NCI-H460 (cell line): ENCODE results near the gene TPI1. TPM values are rescaled to one million over a fixed set of nuclear protein-coding genes. Genes with fewer than 3 reads are reported as not detected.

ENCODE experiments used
- DNase-seq: peaks from one replicate; pipeline ENCODE4 v3.0.0-alpha.2; 2016; ENCODE audit warnings: low read depth; ENCODE audit errors: extremely low read depth
- total RNA-seq: library from RNA; depleted of rRNA; stranded (reverse); fragments of >200 nt; shearing (Covaris generic); gene quantifications from 2 replicates; pipeline ENCODE4 v1.2.3, GENCODE V29; 2014

TPI1 gene
- total RNA-seq, 1 experiment from 2014 or later, result 885 TPM

DNA sequence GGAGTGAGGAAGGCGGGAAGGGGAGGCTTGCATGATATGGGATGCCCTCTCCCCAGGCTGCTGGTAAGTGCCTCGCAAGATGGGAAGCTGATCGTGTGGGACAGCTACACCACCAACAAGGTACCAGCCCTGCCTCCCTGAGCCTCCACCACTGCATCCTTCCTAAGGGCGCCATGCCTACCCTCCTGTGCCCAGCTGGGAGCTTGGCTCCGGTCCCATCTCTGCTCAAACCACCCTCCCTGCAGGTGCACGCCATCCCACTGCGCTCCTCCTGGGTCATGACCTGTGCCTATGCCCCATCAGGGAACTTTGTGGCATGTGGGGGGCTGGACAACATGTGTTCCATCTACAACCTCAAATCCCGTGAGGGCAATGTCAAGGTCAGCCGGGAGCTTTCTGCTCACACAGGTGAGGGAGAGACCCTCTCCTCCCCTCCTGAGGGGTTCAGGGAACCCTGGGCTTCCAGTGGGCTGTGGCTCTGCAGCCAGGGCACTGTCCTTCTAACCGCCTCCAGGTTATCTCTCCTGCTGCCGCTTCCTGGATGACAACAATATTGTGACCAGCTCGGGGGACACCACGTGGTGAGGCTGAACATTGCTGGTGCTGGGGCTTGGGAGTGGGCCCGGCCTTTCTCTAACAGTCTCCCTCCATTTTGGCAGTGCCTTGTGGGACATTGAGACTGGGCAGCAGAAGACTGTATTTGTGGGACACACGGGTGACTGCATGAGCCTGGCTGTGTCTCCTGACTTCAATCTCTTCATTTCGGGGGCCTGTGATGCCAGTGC lies 24.0 kb upstream of the TPI1 start:
- no peak for DNase-seq

DNA sequence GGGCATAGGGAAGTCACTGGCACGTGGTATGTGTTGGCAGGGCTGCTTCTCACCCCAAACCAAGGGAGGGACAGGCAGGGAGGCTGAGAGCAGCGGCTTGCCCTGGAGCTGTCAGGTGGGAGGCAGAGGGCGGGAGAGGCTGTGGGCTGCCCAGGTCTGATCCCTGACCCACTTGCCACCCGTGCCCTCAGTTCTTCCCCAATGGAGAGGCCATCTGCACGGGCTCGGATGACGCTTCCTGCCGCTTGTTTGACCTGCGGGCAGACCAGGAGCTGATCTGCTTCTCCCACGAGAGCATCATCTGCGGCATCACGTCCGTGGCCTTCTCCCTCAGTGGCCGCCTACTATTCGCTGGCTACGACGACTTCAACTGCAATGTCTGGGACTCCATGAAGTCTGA lies 21.9 kb upstream of the TPI1 start:
- no peak for DNase-seq

DNA sequence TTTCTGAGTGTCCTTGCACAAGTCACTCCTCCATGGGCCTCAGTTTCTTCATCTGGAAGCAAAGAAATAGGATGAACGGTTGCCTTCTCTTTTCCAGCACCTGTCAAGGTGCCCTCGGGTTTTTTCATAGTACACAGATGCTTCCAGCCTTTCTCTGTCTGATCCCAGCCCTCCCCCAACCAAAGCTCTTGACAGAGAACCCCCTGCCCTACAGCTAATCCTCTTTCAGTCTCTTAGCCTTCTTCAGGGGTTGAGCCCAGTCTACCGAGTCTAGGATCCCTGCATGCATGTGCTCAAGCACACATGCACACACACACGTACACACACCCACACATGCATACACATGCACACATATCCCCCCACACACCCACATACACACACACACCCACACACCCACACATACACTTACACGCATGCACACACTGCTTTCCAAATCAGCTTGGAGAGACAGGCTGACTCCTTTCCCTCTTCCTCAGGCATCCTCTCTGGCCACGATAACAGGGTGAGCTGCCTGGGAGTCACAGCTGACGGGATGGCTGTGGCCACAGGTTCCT lies 20.9 kb upstream of the TPI1 start:
- DNase-seq, result no peak

DNA sequence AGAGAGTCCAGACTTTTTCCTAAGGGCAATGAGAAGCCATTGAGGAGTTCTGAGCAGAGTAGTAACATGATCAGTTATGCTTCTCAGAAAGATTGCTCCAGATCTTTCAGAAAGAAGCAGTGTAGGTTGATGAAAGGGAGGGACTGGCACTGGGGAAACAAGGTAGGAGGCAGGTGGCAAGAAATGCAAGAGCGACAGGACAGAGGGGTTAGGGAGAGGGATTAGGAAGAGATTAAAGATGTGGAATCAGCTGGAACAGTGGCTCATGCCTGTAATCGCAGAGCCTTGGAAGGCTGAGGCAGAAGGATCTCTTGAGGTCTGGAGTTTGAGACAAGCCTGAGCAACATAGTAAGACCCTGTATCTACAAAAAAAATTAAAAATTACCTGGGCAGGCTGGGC lies 19.7 kb upstream of the TPI1 start:
- DNase-seq, result no peak

DNA sequence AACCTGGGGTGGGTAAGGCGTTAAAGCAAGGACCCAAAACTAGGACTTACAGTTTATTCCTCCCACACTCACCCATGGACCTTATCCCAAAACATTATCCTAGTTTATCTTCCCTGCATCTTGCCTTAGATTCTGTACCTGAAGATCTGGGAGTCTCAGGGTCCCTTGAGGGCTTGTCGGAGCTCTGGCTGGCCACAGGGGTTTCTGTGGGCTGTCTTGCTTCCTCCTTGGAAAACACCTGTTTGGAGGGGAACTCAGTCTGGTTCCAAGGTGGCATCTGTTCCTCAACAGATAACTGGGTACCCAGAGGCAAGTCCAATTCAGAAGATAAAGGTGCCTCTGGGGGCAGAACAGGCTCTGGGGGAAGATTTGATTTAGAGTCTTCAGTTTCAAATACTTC lies 17.9 kb upstream of the TPI1 start:
- no peak for DNase-seq

DNA sequence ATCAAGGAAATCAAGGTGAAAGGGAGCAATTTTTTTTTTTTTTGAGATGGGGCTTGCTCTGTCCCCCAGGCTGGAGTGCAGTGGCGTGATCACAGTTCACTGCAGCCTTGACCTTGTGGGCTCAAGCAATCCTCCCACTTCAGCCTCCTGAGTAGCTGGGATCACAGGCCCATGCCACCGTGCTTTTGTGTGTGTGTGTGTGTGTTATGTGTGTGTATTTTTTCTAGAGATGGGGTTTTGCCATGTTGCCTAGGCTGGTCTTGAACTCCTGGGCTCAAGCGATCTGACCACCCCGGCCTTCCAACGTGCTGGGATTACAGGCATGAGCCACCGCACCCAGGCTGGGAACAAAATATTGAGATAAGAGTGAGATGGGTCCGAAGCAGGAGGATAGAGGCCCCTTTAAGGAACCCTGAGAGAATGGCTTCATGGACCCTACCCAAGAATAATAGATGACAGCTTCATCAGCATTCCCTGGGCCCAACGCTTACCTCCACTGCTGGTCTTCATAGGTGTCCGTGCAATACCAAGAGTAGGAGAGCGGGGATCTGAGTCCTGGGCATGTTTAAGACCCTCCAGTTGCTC lies 17.3 kb upstream of the TPI1 start:
- DNase-seq, result no peak

DNA sequence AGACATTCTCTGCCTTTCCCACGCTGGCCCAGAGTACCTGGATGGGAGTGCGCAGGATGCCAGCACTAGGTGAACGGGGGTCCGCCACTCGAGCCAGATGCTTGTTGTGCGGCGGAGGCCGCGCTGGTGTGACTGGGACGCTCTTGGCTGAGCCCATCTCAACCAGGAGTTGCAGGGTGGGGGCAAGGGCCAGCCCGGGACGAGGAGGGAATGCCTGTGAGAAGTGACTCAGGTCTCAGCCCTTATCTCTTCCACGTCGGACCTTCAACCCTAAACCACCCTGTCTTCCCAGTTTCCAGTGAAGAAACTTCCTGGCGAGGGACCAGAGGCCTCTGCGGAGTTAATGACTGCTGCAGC lies 16.6 kb upstream of the TPI1 start:
- no peak for DNase-seq

DNA sequence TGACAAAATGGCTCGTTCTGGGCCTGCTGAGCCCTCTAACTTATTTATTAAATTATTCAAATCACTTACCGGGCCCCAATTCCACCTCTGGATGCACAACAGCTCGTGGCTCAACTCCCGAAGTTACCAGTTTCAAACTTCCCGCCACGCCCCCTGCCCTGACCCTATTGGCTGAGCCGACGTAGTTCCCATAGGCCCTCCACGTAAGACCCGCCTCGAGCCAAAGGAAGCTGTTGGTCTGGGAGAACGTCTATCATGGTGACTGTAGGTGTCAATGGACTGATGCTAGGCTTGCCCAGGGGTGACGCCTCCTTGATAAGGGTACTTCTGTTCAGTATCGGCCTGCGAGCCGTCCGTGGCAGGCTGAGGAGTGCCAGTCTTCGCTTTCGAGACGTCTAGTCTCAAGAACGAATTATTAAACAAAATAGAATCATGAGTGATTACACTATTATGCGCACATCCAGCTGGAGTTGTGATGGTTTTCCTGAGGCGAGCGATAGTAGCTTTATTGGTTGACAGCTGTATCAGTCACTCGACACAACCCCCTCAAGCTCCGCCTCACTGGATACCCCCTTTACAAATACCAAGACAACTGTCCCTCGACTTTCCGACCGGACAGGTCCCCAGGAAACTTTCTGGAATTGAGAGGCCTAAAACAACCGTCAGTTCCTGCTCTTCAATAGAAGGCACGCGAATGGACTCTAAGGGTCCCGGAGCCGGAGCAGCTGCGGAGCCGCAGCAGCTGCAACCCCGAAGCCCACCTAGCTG lies 16.0 kb upstream of the TPI1 start, which contains the start of gene CDCA3:
Gene CDCA3, minus strand, starts transcription at position 134 of the 768 bp plus-strand sequence. CDS start 334 bp downstream, outside the sequence.
- peak; percentile 98 for DNase-seq

DNA sequence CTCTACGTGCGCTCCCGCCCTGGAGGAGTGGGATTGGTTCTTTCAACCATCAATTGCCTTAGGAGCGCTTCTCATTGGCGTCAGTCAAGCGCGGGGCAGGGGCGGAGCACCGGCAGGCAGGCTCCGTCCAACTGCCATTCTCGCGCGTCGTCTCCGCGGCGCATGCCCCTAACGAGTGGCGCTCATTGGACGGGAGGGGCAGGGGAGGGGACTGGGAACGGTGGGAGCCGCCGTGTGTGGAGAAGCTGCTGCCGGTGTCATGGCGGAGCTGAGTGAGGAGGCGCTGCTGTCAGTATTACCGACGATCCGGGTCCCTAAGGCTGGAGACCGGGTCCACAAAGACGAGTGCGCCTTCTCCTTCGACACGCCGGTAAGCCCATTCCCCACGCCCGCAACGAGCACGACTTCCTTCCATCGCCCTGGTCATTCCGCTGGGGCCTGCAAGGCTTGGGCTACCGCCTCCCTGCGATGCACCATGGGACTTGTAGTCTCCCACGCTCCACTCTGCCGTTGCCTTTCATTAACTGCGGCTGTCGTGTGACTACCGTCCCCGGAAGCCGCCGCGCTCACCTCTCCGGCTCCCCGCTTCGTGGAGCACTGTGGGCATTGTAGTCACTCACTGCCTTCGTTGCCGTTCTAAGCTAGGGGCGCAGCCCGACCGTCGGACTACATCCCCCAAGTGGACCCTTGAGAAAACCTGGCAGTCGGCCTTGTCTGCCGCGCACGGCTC lies 15.2 kb upstream of the TPI1 start, which contains the start of gene USP5:
Gene USP5, plus strand, starts transcription at position 230 of the 730 bp plus-strand sequence. Its CDS starts 30 bp downstream, at position 260.
- DNase-seq, result peak; percentile 98

DNA sequence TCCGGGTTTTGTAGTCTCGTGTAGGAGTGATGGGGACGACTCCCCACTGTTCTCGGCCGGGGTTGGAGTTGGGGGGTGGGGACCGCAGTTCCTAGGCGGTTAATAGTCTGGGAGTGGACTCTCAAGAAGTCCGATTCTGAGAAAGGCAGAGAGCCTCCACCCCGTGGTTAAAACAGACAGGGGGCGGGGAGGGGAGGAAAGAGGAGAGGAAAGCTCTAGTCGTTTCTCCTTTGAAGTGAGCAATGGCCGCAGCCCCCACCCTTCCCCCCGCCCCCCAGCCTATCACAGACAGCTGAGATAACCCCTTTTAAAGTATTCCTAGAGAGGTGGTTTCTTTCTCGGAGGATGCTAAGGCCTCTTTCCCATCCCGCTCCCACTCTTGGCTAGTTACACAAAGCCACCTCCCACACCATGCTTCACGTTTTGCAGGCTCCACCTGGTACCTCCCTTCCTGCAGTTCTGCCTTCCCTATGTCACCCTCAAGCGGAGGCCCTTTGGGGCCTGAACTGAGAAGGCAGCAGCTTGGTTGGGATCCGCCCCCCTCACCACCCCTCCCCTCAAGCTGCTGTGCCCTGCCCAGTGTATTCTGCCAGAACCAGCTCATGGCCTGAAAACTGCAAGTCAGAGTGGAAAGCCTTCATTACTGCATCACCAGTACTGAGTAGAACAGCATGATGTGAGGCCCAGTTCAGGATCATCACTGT lies 14.5 kb upstream of the TPI1 start:
- DNase-seq, result no peak

DNA sequence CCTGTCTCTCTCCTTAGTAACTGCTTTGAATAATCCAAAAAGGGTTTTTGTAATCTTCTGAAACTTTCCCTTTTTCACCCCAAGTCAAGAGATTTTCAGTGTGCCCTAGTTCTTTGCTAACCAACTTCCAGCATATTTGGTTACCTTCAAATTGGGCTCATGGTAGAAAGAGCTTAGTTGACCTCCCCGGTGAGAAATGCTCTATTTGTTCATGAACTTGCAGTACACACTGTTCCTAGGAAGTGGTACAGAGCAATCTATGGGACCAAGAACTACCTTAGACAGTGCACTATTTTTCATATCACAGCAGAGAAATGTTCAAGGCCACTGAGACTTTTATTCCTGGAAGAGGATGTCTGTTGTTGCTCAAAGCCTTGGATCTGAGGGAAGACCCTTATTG lies 13.7 kb upstream of the TPI1 start:
- DNase-seq, result no peak

DNA sequence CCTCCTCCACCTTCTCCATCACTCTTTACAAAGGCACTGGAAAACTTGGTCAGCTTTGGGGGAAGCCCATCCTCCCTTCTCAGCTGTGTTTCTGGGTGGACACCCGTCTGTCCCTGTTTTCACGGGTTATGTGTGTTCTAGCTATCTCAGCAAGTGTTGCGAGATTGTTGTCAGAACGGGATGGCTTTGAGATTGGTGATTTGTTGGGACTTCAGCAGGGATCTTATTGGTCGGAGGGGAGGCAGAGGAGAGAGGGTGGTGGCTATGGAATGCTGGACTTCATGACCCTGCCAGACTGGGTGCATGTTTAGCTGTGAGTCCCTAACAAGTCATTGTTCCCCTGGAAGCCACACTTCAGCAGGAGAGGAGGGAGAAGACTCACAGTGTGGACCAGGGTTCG lies 13.3 kb upstream of the TPI1 start:
- DNase-seq, result no peak

DNA sequence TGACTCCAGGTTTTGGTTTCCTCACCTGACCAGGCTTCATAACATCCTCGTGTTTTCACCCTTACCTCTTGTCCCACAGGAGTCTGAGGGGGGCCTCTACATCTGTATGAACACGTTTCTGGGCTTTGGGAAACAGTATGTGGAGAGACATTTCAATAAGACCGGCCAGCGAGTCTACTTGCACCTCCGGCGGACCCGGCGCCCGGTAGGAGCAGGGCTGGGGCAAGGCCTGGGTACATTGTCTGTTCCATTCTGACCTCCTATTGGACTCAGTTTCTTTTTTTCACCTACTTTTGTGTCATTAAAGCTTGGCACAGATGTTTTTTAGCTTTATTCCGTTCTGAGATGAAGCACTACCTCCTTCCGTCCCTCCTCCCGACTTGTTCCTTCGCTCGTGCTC lies 12.0 kb upstream of the TPI1 start:
- no peak for DNase-seq

DNA sequence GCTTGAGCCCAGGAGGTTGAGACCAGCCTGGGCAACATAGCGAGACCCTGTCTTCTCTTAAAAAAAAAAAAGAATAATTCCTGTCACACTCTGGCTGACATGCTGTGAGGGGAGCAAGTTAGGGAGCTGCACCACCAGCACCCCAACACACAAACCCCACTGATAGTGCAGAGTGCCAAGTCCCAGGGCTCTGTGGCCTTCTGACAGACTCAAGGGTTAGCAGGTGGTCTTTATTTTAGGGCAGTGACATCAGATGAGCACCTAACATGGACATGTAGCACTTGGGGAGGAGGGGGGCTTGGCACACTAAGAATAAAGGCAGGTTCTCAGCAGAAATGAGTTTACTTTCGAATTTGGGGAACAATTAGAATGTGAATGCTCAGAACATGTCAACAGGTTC lies 8.5 kb upstream of the TPI1 start:
- no peak for DNase-seq

DNA sequence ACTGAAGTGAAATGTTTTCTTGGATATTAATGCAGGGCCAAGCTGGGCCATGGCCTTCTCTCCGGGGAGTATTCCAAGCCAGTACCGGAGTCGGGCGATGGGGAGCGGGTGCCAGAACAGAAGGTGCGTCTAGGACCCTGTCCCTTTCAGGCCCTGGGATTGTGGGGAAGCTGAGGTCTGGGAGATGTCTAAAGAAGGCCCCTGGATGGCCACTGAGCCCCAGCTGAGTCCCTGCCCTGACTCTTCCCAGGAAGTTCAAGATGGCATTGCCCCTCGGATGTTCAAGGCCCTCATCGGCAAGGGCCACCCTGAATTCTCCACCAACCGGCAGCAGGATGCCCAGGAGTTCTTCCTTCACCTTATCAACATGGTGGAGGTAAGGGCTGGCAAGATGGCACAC lies 7.2 kb upstream of the TPI1 start:
- no peak for DNase-seq

DNA sequence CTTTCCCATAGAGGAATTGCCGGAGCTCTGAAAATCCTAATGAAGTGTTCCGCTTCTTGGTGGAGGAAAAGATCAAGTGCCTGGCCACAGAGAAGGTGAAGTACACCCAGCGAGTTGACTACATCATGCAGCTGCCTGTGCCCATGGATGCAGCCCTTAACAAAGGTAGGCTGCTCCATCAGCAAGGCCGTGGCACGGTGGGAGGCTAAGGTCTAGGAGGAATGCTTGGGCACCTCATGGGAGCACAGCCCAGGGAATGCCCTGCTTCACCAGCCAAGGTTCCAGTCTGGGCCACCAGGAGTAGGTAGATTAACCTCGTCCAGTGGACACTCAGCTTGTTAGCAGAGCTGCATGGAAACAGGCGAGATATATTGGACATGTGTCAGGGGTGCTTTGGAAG lies 6.4 kb upstream of the TPI1 start:
- DNase-seq, result no peak

DNA sequence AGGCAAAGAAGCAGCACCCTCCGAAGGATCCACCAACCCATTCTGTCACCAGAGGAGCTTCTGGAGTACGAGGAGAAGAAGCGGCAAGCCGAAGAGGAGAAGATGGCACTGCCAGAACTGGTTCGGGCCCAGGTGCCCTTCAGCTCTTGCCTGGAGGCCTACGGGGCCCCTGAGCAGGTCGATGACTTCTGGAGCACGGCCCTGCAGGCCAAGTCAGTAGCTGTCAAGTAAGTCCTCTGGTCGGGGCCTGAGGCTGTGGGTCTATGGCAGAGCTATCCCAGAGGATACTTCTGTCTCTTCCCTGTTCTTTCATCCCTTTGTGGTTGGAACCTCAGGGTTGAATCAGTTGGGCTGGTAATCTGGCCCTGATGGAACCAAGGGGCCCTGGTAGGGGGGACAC lies 5.9 kb upstream of the TPI1 start:
- no peak for DNase-seq

DNA sequence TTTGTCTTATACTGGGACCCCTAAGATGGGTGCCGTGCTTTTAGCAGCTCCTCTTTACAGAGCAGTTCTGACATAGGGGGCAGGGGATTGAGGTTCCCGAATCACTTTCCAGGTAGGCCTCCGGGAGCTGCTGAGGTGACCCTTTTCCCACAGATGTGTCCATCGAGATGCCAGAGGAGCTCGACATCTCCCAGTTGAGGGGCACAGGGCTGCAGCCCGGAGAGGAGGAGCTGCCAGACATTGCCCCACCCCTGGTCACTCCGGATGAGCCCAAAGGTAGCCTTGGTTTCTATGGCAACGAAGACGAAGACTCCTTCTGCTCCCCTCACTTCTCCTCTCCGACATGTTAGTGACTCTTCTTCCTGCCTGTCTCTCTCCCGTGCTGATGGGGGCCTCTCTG lies 4.3 kb upstream of the TPI1 start:
- DNase-seq, result no peak

DNA sequence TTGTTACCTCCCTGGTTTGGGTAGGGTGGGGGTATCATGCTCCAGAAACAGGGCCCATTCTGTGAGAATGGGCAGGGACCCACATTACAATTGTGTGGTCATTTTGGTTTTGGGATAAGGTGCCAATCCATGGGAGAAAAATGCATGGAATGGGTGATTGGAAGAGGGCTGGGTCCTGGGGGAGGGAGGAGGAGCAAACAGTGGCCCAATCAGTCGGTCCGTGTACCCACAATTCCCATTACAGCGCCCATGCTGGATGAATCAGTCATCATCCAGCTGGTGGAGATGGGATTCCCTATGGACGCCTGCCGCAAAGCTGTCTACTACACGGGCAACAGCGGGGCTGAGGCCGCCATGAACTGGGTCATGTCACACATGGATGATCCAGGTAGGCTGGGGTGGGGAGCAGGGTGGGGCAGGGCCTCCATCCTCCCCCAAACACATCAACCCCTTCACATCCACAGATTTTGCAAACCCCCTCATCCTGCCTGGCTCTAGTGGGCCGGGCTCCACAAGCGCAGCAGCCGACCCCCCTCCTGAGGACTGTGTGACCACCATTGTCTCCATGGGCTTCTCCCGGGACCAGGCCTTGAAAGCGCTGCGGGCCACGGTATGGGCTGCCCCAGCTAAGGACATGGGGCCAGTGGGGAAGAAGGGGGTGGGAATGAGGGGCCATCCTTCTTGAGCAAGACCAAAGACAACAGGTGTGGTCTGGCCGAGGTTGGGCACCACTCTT lies 3.6 kb upstream of the TPI1 start:
- no peak for DNase-seq
